WTC11 (cell line): ENCODE measurements around the gene TAF6. TPM values are rescaled to one million over a fixed set of nuclear protein-coding genes. Genes with fewer than 3 reads are reported as not detected.

Experiments
- ESRRA ChIP-seq: sonication (generic); formaldehyde crosslinking; IDR thresholded peaks from 2 replicates; pipeline ENCODE4 v1.8.1; 2022; ENCODE audit warnings: mild to moderate bottlenecking, missing genetic modification reagents, borderline replicate concordance
- FOXJ3 ChIP-seq: sonication (generic); formaldehyde crosslinking; IDR thresholded peaks from 2 replicates; pipeline ENCODE4 v1.9.0; 2021; ENCODE audit warnings: missing genetic modification reagents, mild to moderate bottlenecking, borderline replicate concordance
- FOXP1 ChIP-seq: sonication (generic); formaldehyde crosslinking; IDR thresholded peaks from 2 replicates; pipeline ENCODE4 v1.8.0; 2022; ENCODE audit warnings: missing genetic modification reagents, mild to moderate bottlenecking, moderate library complexity, borderline replicate concordance
- IRF2 ChIP-seq: sonication (generic); formaldehyde crosslinking; IDR thresholded peaks from 2 replicates; pipeline ENCODE4 v1.8.0; 2022; ENCODE audit warnings: low read depth, missing genetic modification reagents, borderline replicate concordance
- JUN ChIP-seq: sonication (generic); formaldehyde crosslinking; IDR thresholded peaks from 2 replicates; pipeline ENCODE4 v1.8.0; 2023; ENCODE audit warnings: mild to moderate bottlenecking, missing genetic modification reagents
- MXD4 ChIP-seq: fragments of 250-450 bp; sonication (Bioruptor Pico); IDR thresholded peaks from 2 replicates; pipeline ENCODE4 v1.8.0; 2021; ENCODE audit warnings: mild to moderate bottlenecking, moderate library complexity, borderline replicate concordance
- NFATC4 ChIP-seq: fragments of 250-450 bp; sonication (Bioruptor Pico); IDR thresholded peaks from 2 replicates; pipeline ENCODE4 v1.9.0; 2021; ENCODE audit warnings: mild to moderate bottlenecking
- NR1H2 ChIP-seq: sonication (generic); formaldehyde crosslinking; IDR thresholded peaks from 2 replicates; pipeline ENCODE4 v1.9.0; 2021; ENCODE audit warnings: mild to moderate bottlenecking, moderate library complexity, missing genetic modification reagents
- NR2C2 ChIP-seq: sonication (generic); formaldehyde crosslinking; IDR thresholded peaks from 2 replicates; pipeline ENCODE4 v1.8.0; 2022; ENCODE audit warnings: mild to moderate bottlenecking, missing genetic modification reagents
- RELA ChIP-seq: sonication (generic); formaldehyde crosslinking; IDR thresholded peaks from 2 replicates; pipeline ENCODE4 v1.8.1; 2022; ENCODE audit warnings: missing genetic modification reagents, mild to moderate bottlenecking, borderline replicate concordance
- TCF7 ChIP-seq: sonication (generic); formaldehyde crosslinking; IDR thresholded peaks from 2 replicates; pipeline ENCODE4 v1.8.0; 2022; ENCODE audit warnings: mild to moderate bottlenecking, low read depth, missing genetic modification reagents, moderate library complexity
- TEAD1 ChIP-seq: sonication (generic); formaldehyde crosslinking; IDR thresholded peaks from 2 replicates; pipeline ENCODE4 v1.8.0; 2022; ENCODE audit warnings: mild to moderate bottlenecking, missing genetic modification reagents
- ZNF416 ChIP-seq: fragments of 250-450 bp; sonication (Bioruptor Pico); IDR thresholded peaks from 2 replicates; pipeline ENCODE4 v1.9.0; 2021; ENCODE audit warnings: mild to moderate bottlenecking, inconsistent platforms
- total RNA-seq: library from RNA; stranded (reverse); gene quantifications from 3 replicates; pipeline ENCODE4 v1.2.3, GENCODE V29; 2021
- TF ChIP-seq, protein P1 (sequence below): sonication (generic); formaldehyde crosslinking; IDR thresholded peaks from 2 replicates; pipeline ENCODE4 v1.8.0; 2022; ENCODE audit warnings: mild to moderate bottlenecking, missing genetic modification reagents
- TF ChIP-seq, protein P2 (sequence below): sonication (generic); formaldehyde crosslinking; IDR thresholded peaks from 2 replicates; pipeline ENCODE4 v1.8.0; 2023; ENCODE audit warnings: missing genetic modification reagents, mild to moderate bottlenecking, borderline replicate concordance
- TF ChIP-seq, protein P3 (sequence below): sonication (generic); formaldehyde crosslinking; IDR thresholded peaks from 2 replicates; pipeline ENCODE4 v1.8.1; 2023; ENCODE audit warnings: mild to moderate bottlenecking, missing genetic modification reagents, borderline replicate concordance
- TF ChIP-seq, protein P4 (sequence below): sonication (generic); formaldehyde crosslinking; IDR thresholded peaks from 2 replicates; pipeline ENCODE4 v1.8.0; 2022; ENCODE audit warnings: missing genetic modification reagents
- TF ChIP-seq, protein P5 (sequence below): fragments of 250-450 bp; sonication (Bioruptor Pico); conservative IDR thresholded peaks from 2 replicates; pipeline ENCODE4 v1.9.0; 2021; ENCODE audit warnings: mild to moderate bottlenecking
- TF ChIP-seq, protein P6 (sequence below): sonication (generic); formaldehyde crosslinking; IDR thresholded peaks from 2 replicates; pipeline ENCODE4 v1.8.1; 2022; ENCODE audit warnings: low read depth, mild to moderate bottlenecking, moderate library complexity, missing genetic modification reagents, borderline replicate concordance
- TF ChIP-seq, protein P7 (sequence below): sonication (generic); formaldehyde crosslinking; IDR thresholded peaks from 2 replicates; pipeline ENCODE4 v1.8.0; 2022; ENCODE audit warnings: mild to moderate bottlenecking, missing genetic modification reagents

Gene TAF6
- total RNA-seq, 1 experiment from 2014 or later = 121 TPM

DNA sequence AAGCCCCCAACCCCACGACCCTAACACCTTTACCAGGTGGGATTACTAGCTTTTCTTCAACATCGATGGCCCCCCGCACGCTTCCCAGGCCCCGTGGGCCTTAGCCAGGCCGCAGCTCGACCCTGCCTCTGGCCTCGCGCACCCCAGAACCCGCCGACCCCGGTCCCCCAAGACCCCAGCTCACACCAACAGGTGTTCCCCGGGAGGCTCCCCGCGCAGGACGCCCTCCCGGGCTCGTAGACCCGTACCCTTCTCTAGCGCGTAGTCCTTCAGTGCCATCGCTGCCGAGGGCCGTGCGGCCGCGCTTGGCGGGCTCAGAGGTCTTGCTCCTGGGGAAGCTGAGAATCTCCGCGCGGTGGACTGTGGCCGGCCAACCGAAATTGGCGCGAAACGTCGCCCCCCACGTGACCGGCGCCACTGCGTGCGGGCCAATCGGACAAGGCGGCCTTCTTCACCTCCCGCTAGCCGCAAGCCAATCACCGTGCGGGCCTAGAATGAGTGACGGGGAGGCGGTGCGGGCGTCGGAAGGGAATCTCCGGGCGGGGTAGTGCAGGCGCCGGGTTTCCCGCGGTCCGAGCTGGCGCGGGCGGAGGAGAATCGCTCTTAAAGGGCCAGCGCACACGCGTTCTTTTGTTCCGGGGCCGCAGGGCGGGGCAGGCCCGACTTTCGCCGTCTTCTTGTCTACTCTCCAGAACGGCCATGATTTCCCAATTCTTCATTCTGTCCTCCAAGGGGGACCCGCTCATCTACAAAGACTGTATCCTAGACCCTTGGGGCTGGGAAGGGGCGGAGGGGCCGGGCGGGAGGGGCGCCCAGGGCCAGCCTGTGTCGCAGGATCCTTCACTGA lies 17.9 kb downstream of the TAF6 start, which contains the start of the genes AP4M1 and MCM7 (continued):
- TF ChIP-seq, protein P1, sequence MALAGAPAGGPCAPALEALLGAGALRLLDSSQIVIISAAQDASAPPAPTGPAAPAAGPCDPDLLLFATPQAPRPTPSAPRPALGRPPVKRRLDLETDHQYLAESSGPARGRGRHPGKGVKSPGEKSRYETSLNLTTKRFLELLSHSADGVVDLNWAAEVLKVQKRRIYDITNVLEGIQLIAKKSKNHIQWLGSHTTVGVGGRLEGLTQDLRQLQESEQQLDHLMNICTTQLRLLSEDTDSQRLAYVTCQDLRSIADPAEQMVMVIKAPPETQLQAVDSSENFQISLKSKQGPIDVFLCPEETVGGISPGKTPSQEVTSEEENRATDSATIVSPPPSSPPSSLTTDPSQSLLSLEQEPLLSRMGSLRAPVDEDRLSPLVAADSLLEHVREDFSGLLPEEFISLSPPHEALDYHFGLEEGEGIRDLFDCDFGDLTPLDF (CRISPR knock-in tag) = no peak
- TF ChIP-seq FOXP1 (peak; percentile 77), MXD4 (no peak), FOXJ3 (CRISPR knock-in tag) (no peak), NR1H2 (CRISPR knock-in tag) (no peak), TEAD1 (CRISPR knock-in tag) (peak; percentile 93), JUN (peak; percentile 82; the same call in 1 of the 2 replicates), TCF7 (CRISPR knock-in tag) (no peak), ESRRA (CRISPR knock-in tag) (no peak), NR2C2 (CRISPR knock-in tag) (no peak), NFATC4 (CRISPR knock-in tag) (no peak), ZNF416 (CRISPR knock-in tag) (no peak), RELA (no peak), IRF2 (CRISPR knock-in tag) (peak; percentile 28; the same call in 1 of the 2 replicates)
- TF ChIP-seq, protein P2, sequence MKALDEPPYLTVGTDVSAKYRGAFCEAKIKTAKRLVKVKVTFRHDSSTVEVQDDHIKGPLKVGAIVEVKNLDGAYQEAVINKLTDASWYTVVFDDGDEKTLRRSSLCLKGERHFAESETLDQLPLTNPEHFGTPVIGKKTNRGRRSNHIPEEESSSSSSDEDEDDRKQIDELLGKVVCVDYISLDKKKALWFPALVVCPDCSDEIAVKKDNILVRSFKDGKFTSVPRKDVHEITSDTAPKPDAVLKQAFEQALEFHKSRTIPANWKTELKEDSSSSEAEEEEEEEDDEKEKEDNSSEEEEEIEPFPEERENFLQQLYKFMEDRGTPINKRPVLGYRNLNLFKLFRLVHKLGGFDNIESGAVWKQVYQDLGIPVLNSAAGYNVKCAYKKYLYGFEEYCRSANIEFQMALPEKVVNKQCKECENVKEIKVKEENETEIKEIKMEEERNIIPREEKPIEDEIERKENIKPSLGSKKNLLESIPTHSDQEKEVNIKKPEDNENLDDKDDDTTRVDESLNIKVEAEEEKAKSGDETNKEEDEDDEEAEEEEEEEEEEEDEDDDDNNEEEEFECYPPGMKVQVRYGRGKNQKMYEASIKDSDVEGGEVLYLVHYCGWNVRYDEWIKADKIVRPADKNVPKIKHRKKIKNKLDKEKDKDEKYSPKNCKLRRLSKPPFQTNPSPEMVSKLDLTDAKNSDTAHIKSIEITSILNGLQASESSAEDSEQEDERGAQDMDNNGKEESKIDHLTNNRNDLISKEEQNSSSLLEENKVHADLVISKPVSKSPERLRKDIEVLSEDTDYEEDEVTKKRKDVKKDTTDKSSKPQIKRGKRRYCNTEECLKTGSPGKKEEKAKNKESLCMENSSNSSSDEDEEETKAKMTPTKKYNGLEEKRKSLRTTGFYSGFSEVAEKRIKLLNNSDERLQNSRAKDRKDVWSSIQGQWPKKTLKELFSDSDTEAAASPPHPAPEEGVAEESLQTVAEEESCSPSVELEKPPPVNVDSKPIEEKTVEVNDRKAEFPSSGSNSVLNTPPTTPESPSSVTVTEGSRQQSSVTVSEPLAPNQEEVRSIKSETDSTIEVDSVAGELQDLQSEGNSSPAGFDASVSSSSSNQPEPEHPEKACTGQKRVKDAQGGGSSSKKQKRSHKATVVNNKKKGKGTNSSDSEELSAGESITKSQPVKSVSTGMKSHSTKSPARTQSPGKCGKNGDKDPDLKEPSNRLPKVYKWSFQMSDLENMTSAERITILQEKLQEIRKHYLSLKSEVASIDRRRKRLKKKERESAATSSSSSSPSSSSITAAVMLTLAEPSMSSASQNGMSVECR (CRISPR knock-in tag) = peak; percentile 93
- TF ChIP-seq, protein P3, sequence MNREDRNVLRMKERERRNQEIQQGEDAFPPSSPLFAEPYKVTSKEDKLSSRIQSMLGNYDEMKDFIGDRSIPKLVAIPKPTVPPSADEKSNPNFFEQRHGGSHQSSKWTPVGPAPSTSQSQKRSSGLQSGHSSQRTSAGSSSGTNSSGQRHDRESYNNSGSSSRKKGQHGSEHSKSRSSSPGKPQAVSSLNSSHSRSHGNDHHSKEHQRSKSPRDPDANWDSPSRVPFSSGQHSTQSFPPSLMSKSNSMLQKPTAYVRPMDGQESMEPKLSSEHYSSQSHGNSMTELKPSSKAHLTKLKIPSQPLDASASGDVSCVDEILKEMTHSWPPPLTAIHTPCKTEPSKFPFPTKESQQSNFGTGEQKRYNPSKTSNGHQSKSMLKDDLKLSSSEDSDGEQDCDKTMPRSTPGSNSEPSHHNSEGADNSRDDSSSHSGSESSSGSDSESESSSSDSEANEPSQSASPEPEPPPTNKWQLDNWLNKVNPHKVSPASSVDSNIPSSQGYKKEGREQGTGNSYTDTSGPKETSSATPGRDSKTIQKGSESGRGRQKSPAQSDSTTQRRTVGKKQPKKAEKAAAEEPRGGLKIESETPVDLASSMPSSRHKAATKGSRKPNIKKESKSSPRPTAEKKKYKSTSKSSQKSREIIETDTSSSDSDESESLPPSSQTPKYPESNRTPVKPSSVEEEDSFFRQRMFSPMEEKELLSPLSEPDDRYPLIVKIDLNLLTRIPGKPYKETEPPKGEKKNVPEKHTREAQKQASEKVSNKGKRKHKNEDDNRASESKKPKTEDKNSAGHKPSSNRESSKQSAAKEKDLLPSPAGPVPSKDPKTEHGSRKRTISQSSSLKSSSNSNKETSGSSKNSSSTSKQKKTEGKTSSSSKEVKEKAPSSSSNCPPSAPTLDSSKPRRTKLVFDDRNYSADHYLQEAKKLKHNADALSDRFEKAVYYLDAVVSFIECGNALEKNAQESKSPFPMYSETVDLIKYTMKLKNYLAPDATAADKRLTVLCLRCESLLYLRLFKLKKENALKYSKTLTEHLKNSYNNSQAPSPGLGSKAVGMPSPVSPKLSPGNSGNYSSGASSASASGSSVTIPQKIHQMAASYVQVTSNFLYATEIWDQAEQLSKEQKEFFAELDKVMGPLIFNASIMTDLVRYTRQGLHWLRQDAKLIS (CRISPR knock-in tag) = no peak
- TF ChIP-seq, protein P4, sequence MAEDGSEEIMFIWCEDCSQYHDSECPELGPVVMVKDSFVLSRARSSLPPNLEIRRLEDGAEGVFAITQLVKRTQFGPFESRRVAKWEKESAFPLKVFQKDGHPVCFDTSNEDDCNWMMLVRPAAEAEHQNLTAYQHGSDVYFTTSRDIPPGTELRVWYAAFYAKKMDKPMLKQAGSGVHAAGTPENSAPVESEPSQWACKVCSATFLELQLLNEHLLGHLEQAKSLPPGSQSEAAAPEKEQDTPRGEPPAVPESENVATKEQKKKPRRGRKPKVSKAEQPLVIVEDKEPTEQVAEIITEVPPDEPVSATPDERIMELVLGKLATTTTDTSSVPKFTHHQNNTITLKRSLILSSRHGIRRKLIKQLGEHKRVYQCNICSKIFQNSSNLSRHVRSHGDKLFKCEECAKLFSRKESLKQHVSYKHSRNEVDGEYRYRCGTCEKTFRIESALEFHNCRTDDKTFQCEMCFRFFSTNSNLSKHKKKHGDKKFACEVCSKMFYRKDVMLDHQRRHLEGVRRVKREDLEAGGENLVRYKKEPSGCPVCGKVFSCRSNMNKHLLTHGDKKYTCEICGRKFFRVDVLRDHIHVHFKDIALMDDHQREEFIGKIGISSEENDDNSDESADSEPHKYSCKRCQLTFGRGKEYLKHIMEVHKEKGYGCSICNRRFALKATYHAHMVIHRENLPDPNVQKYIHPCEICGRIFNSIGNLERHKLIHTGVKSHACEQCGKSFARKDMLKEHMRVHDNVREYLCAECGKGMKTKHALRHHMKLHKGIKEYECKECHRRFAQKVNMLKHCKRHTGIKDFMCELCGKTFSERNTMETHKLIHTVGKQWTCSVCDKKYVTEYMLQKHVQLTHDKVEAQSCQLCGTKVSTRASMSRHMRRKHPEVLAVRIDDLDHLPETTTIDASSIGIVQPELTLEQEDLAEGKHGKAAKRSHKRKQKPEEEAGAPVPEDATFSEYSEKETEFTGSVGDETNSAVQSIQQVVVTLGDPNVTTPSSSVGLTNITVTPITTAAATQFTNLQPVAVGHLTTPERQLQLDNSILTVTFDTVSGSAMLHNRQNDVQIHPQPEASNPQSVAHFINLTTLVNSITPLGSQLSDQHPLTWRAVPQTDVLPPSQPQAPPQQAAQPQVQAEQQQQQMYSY (CRISPR knock-in tag) = no peak
- TF ChIP-seq, protein P5, sequence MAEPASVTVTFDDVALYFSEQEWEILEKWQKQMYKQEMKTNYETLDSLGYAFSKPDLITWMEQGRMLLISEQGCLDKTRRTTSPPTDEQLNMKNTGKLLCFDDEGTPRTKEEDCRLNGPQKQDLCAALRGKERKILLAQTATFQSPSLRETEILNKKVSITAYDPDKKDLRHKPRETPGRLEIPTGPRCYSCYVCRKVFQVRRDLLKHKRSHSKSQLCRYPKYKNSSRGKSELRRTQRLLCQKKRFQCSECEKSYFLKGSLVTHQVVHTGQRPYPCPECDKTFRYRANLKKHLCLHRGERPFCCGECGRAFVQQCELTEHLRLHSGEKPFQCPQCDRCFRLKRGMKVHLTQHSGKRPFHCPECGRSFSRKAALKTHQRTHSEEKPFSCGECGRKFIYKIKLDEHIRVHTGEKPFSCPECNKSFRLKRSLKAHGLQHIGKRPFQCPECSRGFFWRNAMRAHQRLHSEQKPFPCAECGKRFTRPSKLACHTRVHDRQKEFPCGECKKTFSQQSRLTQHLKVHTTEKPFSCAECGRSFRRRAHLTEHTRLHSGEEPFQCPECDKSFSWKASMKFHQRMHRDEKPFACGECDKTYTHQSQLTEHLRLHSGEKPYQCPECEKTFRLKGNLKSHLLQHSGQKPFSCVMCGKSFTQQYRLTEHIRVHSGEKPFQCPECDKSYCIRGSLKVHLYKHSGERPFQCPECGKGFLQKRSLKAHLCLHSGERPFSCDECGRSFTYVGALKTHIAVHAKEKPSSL (CRISPR knock-in tag) = no peak
- TF ChIP-seq, protein P6, sequence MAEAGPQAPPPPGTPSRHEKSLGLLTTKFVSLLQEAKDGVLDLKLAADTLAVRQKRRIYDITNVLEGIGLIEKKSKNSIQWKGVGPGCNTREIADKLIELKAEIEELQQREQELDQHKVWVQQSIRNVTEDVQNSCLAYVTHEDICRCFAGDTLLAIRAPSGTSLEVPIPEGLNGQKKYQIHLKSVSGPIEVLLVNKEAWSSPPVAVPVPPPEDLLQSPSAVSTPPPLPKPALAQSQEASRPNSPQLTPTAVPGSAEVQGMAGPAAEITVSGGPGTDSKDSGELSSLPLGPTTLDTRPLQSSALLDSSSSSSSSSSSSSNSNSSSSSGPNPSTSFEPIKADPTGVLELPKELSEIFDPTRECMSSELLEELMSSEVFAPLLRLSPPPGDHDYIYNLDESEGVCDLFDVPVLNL (CRISPR knock-in tag) = peak; percentile 95
- TF ChIP-seq, protein P7, sequence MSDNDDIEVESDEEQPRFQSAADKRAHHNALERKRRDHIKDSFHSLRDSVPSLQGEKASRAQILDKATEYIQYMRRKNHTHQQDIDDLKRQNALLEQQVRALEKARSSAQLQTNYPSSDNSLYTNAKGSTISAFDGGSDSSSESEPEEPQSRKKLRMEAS (CRISPR knock-in tag) = peak; percentile 91
